ENCODE data around the gene HDAC10.

HDAC10 gene

GRCh38 chr22:50236731-50237409 lies 14.2 kb downstream of the HDAC10 start:
- no peaks in the 10 kb centered on the region for H3K9me3 ChIP-seq
- no peaks in the 10 kb centered on the region for H3K27me3 ChIP-seq
- no peak for TF ChIP-seq CTCF (IDR thresholded peaks at IDR 0.05)
- peaks cover 32% of the 10 kb centered on the region for H3K36me3 ChIP-seq
- H3K27ac ChIP-seq = no peak overlapping the region
- H3K4me3 ChIP-seq (ENCODE audit: low read depth in 1 of 2, low read length in 1 of 2) = no peak overlapping the region
- H3K4me1 ChIP-seq (ENCODE audit: control insufficient read depth in 1 of 2, insufficient read depth in 1 of 2, low read depth in 1 of 2, low read length in 1 of 2) = peaks cover 9 to 10% of the 10 kb centered on the region in 2 experiments

- H3K9me3 ChIP-seq = no peaks in the 10 kb centered on the region
- H3K4me1 ChIP-seq (ENCODE audit: control insufficient read depth in 1 of 2, insufficient read depth in 1 of 2, low read depth in 1 of 2, low read length in 1 of 2) = no peaks in the 10 kb centered on the region
- H3K27ac ChIP-seq = no peak overlapping the region
- H3K27me3 ChIP-seq = no peaks in the 10 kb centered on the region
- H3K36me3 ChIP-seq = peaks cover 34% of the 10 kb centered on the region
- no peak for TF ChIP-seq CTCF (IDR thresholded peaks at IDR 0.05)
- H3K4me3 ChIP-seq (ENCODE audit: low read depth in 1 of 2, low read length in 1 of 2) = no peak overlapping the region
These were observed 17.8 kb downstream of the HDAC10 start for GRCh38 chr22:50233223-50233622.

- H3K36me3 ChIP-seq = peaks cover 40% of the 10 kb centered on the region
- TF ChIP-seq CTCF (IDR thresholded peaks at IDR 0.05) = no peak
- no peak overlapping the region for H3K27ac ChIP-seq
- H3K9me3 ChIP-seq = no peaks in the 10 kb centered on the region
- H3K27me3 ChIP-seq = no peaks in the 10 kb centered on the region
- no peak overlapping the region for H3K4me3 ChIP-seq (ENCODE audit: low read depth in 1 of 2, low read length in 1 of 2)
- no peaks in the 10 kb centered on the region for H3K4me1 ChIP-seq (ENCODE audit: control insufficient read depth in 1 of 2, insufficient read depth in 1 of 2, low read depth in 1 of 2, low read length in 1 of 2)
These were observed 18.4 kb downstream of the HDAC10 start for GRCh38 chr22:50232481-50233151.

GRCh38 chr22:50229370-50229769 lies 21.7 kb downstream of the HDAC10 start:
- TF ChIP-seq CTCF (IDR thresholded peaks at IDR 0.05) = no peak
- peaks cover 63% of the 10 kb centered on the region for H3K36me3 ChIP-seq

GRCh38 chr22:50228366-50228765 lies 22.7 kb downstream of the HDAC10 start:
- no peak for TF ChIP-seq CTCF (IDR thresholded peaks at IDR 0.05)
- Histone ChIP-seq H3K4me3 (ENCODE audit: low read depth in 1 of 2, low read length in 1 of 2) (no peak overlapping the region), H3K4me1 (ENCODE audit: control insufficient read depth in 1 of 2, insufficient read depth in 1 of 2, low read depth in 1 of 2, low read length in 1 of 2) (no peaks in the 10 kb centered on the region), H3K27me3 (no peaks in the 10 kb centered on the region), H3K36me3 (peaks cover 72% of the 10 kb centered on the region), H3K9me3 (no peaks in the 10 kb centered on the region), H3K27ac (no peak overlapping the region)

More at GRCh38 chr22:50229370-50229769, 21.7 kb downstream of the HDAC10 start:
- no peaks in the 10 kb centered on the region for H3K27me3 ChIP-seq
- H3K4me1 ChIP-seq (ENCODE audit: control insufficient read depth in 1 of 2, insufficient read depth in 1 of 2, low read depth in 1 of 2, low read length in 1 of 2) = no peaks in the 10 kb centered on the region
- H3K27ac ChIP-seq = no peak overlapping the region
- H3K9me3 ChIP-seq = no peaks in the 10 kb centered on the region
- H3K4me3 ChIP-seq (ENCODE audit: low read depth in 1 of 2, low read length in 1 of 2) = no peak overlapping the region

All from neutrophil (primary cell).